Middle frontal gyrus (tissue), 1 donor: ENCODE results near the gene PGM1.
"Not testable (repeated sequence)": the region's sequence is repeated elsewhere in the genome, so short reads cannot be mapped to it uniquely, and the experiment has no call there.

ENCODE experiments used
- DNase-seq: peaks from one replicate; pipeline ENCODE4 v3.0.0-alpha.2; 2015; ENCODE audit warnings: low spot score; ENCODE audit errors: extremely low spot score

Gene PGM1

GRCh38 chr1:63593303-63593885 lies at the start of gene PGM1:
TSS of gene PGM1 (plus strand) at chr1:63593411. CDS start at chr1:63593489, 78 bp downstream.
- DNase-seq: peak; percentile 44

- no peak for DNase-seq
Observed at GRCh38 chr1:63545780-63546179, 47.4 kb upstream of the PGM1 start.

GRCh38 chr1:63547621-63548294 lies 45.5 kb upstream of the PGM1 start:
- DNase-seq: no peak

GRCh38 chr1:63548303-63548702 lies 44.9 kb upstream of the PGM1 start:
- no peak for DNase-seq

DNA sequence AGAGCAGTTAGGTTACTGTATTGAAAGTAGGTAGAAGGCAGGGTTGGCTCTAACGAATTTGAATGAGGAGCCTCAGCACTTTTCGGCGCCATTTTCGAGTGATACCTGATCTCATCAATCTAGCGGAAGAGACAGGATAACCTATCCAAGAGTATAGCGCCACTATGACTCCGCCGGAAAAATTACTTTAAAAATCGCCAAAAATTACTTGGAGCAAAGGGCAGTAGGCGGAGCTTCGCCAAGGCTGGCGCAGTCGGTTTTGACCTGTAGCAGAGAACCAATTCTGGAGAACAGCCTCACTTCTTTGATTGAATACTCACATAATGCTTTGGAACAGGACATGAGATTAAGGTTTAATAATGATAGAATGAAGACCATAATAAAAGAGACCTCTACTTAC lies 44.3 kb upstream of the PGM1 start:
- no peak for DNase-seq

GRCh38 chr1:63555480-63555879 lies 37.7 kb upstream of the PGM1 start:
- no peak for DNase-seq

DNA sequence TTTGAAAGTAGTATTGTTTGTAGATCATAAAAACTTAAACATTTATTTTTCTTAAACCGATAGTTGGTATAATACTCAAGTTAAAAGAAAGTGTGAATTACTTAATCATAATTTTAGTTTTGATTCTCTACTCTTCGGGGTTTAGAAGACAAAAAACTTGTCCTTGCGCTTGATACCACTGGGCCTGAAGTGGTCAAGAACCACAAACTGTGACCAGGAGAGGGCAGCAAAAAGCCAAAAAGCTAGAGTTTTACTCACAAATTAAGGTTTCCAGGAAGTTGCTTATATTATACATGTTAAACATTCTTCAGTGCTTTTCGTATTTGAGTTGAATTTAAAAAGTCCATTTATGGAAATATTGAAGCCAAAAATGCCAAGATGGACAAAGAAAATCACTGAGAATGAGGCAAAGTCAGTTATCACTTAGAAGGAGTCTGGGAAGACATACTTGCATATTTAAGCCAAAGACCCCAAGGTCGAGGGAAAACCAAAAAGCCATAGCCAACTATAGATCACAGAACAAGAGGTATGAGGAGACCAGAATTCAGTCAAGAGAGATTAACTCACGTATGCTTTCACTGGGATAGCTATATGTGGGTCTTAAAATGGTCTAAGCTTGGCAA lies 35.7 kb upstream of the PGM1 start:
- no peak for DNase-seq

DNA sequence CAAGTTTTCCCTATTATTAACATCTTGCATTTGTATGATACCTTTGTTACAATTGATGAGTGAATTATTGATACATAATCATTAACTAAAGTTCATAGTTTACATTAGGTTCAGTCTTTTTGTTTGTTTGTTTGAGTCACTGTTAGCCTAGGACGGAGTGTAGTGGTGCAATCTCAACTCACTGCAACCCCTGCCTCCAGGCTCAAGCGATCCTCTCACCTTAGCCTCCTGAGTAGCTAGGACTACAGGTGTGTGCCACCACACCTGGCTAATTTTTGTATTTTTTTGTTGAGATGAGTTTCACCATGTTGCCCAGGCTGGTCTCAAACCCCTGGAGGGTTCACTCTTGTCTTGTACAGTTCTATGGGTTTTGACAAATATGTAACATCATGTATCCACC lies 33.9 kb upstream of the PGM1 start:
- no peak for DNase-seq

DNA sequence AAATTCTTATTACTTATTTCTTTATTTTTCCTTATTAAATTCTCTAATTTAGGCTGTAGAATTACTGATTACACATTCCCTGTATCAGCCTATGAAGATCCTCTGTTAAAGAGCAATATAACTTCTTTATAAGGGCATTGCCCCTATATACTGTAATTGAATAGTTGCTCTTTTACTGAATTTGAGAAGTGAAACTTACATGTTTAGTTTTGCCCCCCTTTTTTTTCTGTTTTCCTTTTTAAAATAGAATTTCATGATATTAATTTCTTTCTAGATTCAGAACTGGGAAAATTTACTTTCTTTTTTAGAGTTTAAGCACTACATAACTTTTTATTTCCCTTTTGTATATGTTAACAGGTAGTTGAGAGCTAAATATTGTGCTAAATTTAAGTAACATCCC lies 29.5 kb upstream of the PGM1 start:
- no peak for DNase-seq

GRCh38 chr1:63569068-63569467 lies 24.1 kb upstream of the PGM1 start:
- no peak for DNase-seq

DNA sequence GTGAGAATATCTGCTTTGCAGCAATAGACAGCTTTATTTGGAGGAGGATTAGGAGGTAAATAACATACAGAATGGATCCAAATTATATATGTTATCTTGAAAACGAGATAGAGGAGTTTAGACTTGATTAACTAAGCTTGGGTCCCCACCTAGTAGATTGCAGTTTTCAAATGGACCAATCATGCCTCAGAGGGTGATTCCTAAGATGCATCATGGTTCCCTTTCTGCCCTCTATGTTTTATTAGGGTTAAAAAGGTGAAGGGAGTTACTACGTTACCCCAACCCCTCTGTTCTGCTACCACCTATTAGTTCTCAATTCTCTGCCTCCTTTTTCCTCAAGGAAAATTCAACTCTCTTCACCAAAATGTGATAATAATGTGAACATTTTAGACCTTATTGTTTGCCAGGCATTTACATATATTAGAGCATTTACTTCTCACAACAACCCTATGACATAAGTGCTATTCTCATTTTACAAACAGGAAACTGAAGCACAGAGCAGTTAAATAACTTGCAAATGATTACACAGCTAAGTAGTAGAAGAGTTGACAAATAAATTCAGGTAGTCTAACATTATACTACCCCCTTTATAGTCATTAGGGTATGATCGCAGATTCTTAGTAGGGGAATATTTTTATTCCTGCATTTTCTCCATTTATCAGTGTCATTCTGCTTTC lies 23.4 kb upstream of the PGM1 start:
- no peak for DNase-seq

- DNase-seq: not testable (repeated sequence)
Observed at GRCh38 chr1:63572686-63573085, 20.5 kb upstream of the PGM1 start.

GRCh38 chr1:63574203-63574796 lies 18.9 kb upstream of the PGM1 start:
- DNase-seq: not testable (repeated sequence)

- DNase-seq: no peak
Observed at GRCh38 chr1:63575340-63575826, 17.8 kb upstream of the PGM1 start.

GRCh38 chr1:63586326-63586725 lies 6.9 kb upstream of the PGM1 start:
- not testable (repeated sequence) for DNase-seq

DNA sequence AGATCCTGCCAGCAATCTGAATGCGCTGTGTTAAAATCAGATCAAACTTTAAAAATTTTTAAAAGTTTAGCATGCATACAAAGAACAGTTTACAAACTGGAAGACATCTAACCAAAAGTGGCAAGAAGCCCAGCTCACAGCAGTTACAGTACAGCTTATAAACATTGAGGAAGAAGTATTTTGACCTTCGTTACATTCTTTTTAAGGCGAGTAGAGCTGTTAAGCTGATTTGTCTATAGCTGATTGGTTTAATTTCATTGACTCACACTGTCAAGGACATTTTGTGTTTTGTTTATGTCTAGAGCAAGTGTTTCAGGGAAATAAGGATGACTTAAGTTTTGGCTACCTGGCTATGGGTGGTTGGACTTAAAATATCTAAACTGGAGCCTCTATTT lies 3.0 kb upstream of the PGM1 start:
- no peak for DNase-seq

- DNase-seq: no peak
Observed at GRCh38 chr1:63592536-63593302, 492 bp upstream of the PGM1 start.

DNA sequence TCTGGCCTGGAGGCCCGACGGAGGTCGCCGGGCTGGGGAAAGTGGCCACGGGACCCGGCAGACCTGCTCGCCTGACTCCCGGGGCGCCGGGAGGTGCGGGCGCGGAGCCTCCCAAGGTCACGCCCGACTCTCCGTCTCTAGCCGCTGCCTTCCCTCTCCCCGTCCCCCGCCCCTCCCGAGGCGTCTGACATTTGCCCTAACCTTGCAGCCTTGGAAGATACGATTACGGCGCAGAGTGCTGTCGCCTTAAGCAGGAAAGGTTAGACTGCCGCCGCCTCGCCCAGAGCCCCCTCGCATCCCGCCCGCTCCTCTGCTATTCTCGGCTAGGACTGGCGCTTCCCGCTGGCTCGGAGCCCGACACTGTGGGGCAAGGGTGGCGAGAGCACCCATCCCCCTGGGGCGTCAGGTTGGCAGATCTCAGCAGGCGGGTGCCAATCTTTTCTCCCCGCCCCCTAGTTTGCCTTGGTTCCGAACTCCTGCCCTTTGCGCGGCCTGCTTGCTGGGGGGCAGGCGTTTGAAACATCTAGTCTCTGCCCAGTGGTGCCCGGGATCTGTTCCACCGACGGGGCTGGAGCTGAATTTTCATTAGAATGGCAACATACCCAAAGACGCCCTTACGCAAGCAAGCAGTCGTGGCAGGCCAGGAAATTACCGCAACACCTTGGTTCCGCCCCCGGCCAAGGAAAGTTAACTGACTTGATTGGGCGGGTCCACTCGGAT lies 835 bp downstream of the PGM1 start:
- no peak for DNase-seq

DNA sequence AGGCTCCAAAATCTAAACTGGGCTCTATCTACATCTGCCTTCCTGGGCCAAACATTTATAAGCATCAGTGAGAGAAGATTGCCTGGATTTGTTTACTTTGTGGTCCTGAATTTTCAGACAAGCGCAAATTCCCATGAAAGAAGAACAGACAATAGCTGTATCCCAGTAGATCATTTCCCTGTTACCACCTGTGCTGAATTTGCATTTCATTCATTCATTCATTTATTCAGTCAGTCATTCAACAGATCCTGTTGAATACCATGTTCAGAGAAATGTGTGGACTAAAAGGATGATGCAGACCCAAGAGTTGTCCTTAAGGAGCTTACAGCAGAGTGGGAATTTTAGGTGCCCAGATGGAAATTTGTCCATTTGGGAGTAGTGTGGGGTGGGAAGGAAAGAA lies 2.2 kb downstream of the PGM1 start:
- DNase-seq: no peak

DNA sequence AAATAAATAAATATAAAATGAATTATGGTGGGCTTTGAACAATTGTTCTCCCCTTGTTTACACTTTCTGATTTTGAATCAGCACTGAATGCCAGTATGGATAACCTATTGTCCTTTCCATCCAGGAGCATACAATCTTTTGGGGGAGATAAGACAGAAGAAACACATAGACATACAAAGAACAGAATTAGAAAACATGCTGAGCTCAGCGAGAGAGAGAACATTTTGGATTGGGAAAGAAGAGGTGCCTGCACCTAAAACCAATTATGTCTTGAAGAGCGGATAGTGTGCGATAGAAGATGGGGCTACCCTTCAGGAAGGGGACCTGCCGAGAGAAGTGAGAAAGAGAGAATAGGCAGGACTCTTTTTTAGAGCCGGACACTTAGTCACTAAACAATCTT lies 6.6 kb downstream of the PGM1 start:
- DNase-seq: no peak
